Smooth muscle cell (in vitro differentiated cells): ENCODE data around the gene CEP104. TPM values are rescaled to one million over a fixed set of nuclear protein-coding genes. Genes with fewer than 3 reads are reported as not detected.
"Not testable (repeated sequence)": the region's sequence is repeated elsewhere in the genome, so short reads cannot be mapped to it uniquely, and the experiment has no call there.

Experiments used
- DNase-seq: peaks from one replicate; lab custom pipeline; 2025; ENCODE audit not compliant: unreplicated experiment; lab: John Stamatoyannopoulos, UW
- H2AFZ ChIP-seq: fragments of 200-600 bp; sonication (generic); 2 replicates; pipeline ENCODE4 v1.6.0; 2016; ENCODE audit warnings: antibody characterized with exemption, low read depth, mild to moderate bottlenecking
- H3F3A ChIP-seq: fragments of 200-600 bp; sonication (generic); 2 replicates; pipeline ENCODE4 v1.6.0; 2017; ENCODE audit warnings: antibody characterized with exemption, low read depth
- H3K27ac ChIP-seq: fragments of 200-600 bp; sonication (generic); 2 replicates; pipeline ENCODE4 v1.5.1; 2016; ENCODE audit warnings: low read depth, mild to moderate bottlenecking
- H3K27me3 ChIP-seq: fragments of 200-600 bp; sonication (generic); 2 replicates; pipeline ENCODE4 v1.6.1; 2016; ENCODE audit warnings: low read depth, mild to moderate bottlenecking
- H3K36me3 ChIP-seq: fragments of 200-600 bp; sonication (generic); 2 replicates; pipeline ENCODE4 v1.5.1; 2016; ENCODE audit warnings: low read depth
- H3K4me1 ChIP-seq: fragments of 200-600 bp; sonication (generic); 2 replicates; pipeline ENCODE4 v1.5.1; 2016; ENCODE audit warnings: low read depth
- H3K4me2 ChIP-seq: fragments of 200-600 bp; sonication (generic); 2 replicates; pipeline ENCODE4 v1.6.0; 2016; ENCODE audit warnings: mild to moderate bottlenecking
- H3K4me3 ChIP-seq: fragments of 200-600 bp; sonication (generic); 2 replicates; pipeline ENCODE4 v1.5.1; 2016; ENCODE audit warnings: mild to moderate bottlenecking
- H3K79me2 ChIP-seq: fragments of 200-600 bp; sonication (generic); 2 replicates; pipeline ENCODE4 v1.6.0; 2016; ENCODE audit warnings: low read depth, mild to moderate bottlenecking
- H3K9ac ChIP-seq: fragments of 200-600 bp; sonication (generic); 2 replicates; pipeline ENCODE4 v1.6.0; 2016; ENCODE audit warnings: low read depth
- H3K9me3 ChIP-seq: fragments of 200-600 bp; sonication (generic); replicated peaks from 2 replicates; pipeline ENCODE4 v1.5.1; 2016; ENCODE audit warnings: low read depth
- H4K20me1 ChIP-seq: fragments of 200-600 bp; sonication (generic); 2 replicates; pipeline ENCODE4 v1.6.0; 2016; ENCODE audit warnings: low read depth
- CTCF ChIP-seq: fragments of 200-600 bp; sonication (generic); IDR thresholded peaks from 2 replicates; pipeline ENCODE4 v1.5.1; 2017; ENCODE audit warnings: borderline replicate concordance, mild to moderate bottlenecking, antibody characterized with exemption; ENCODE audit not compliant: insufficient read depth, poor library complexity, severe bottlenecking
- WGBS: methylation state at CpG from one replicate; pipeline ENCODE4 v1.1.7; 2016; ENCODE audit warnings: low lambda C conversion rate; 5-methylcytosine and 5-hydroxymethylcytosine counted together
- polyA plus RNA-seq: library from polyadenylated mRNA; unstranded; fragments of >200 nt; fragmentation: Nextera tagmentation; extraction: Ambion mirVana; gene quantifications from 2 replicates; pipeline ENCODE4 v1.2.1, GENCODE V29; 2016
- total RNA-seq: library from RNA; depleted of rRNA; stranded (reverse); fragments of >200 nt; gene quantifications from 2 replicates; pipeline ENCODE4 v1.2.3, GENCODE V29; 2014

Gene CEP104
- total and polyA plus RNA-seq, 2 experiments from 2014 or later: 16.8 to 25.4 TPM

DNA sequence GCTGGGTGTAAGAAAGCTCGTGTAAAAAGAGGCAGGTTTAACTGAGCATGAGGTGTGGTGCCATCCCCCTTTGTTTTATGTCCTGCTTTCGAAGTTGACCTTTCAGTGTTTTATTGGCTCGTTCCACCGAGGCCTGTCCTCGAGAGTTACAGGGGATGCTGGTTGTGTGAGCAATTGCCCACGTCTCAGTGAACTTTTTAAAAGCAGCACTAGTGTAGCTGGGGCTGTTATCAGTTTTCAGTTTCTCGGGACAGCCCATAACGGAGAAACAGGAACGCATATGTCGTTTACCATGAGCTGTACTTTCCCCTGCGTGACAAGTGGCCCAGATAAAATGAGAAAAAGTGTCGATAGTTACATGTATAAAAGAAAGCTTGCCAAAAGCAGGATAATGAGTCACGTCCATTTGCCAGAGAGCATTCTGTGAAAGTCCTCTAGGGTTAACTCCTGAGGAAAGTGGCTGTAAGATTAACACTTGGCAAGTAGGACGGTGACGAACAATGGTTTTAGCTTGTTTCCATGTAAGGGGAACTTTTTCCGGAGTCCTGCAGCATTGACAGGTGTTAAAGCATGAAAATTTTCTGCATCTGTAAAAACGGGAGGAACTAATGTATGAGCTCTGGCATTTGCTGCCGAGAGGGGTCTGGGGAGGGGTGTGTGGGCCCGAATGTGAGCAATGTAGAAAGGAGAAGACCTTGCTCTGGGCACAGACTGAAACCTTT lies 52.9 kb downstream of the CEP104 start:
- no peaks in the 10 kb centered on the region for H3K9me3 ChIP-seq
- no peak for TF ChIP-seq CTCF
- H3K27me3 ChIP-seq: no peaks in the 10 kb centered on the region
- H4K20me1 ChIP-seq: no peaks in the 10 kb centered on the region
- no peaks in the 10 kb centered on the region for H3K4me1 ChIP-seq
- DNase-seq: no peak
- no peaks in the 10 kb centered on the region for H3K36me3 ChIP-seq
- no peak overlapping the region for H3K4me3 ChIP-seq
- H2AFZ ChIP-seq: no peak overlapping the region
- no peaks in the 10 kb centered on the region for H3F3A ChIP-seq
- H3K27ac ChIP-seq: no peak overlapping the region
- WGBS: 75% methylated on average over 19 of the region's 19 CpGs
- H3K9ac ChIP-seq: no peak overlapping the region
- H3K79me2 ChIP-seq: no peaks in the 10 kb centered on the region
- H3K4me2 ChIP-seq: no peak overlapping the region

- H3K27ac ChIP-seq, H3K36me3 ChIP-seq, H3F3A ChIP-seq, H3K27me3 ChIP-seq, H3K4me2 ChIP-seq, H3K9me3 ChIP-seq, H3K4me1 ChIP-seq, H3K79me2 ChIP-seq, H3K9ac ChIP-seq, DNase-seq, H3K4me3 ChIP-seq, H4K20me1 ChIP-seq, H2AFZ ChIP-seq: not testable (repeated sequence)
- 78% methylated on average over 3 of the region's 3 CpGs for WGBS
Measured at GRCh38 chr1:3800795-3801194, 56.2 kb downstream of the CEP104 start.

GRCh38 chr1:3799976-3800685 lies 56.9 kb downstream of the CEP104 start:
- H3K79me2 ChIP-seq: peaks cover 9% of the 10 kb centered on the region
- no peaks in the 10 kb centered on the region for H3K36me3 ChIP-seq
- peaks cover 5% of the 10 kb centered on the region for H3K4me1 ChIP-seq
- H2AFZ ChIP-seq: no peak overlapping the region
- H3K27ac ChIP-seq: no peak overlapping the region
- H3K9me3 ChIP-seq: no peaks in the 10 kb centered on the region
- DNase-seq: no peak
- H3F3A ChIP-seq: no peaks in the 10 kb centered on the region
- TF ChIP-seq CTCF: no peak
- no peak overlapping the region for H3K9ac ChIP-seq
- H3K4me3 ChIP-seq: no peak overlapping the region
- no peak overlapping the region for H3K4me2 ChIP-seq
- WGBS: 77% methylated on average over 11 of the region's 11 CpGs
- peaks cover 9% of the 10 kb centered on the region for H4K20me1 ChIP-seq
- H3K27me3 ChIP-seq: no peaks in the 10 kb centered on the region

DNA sequence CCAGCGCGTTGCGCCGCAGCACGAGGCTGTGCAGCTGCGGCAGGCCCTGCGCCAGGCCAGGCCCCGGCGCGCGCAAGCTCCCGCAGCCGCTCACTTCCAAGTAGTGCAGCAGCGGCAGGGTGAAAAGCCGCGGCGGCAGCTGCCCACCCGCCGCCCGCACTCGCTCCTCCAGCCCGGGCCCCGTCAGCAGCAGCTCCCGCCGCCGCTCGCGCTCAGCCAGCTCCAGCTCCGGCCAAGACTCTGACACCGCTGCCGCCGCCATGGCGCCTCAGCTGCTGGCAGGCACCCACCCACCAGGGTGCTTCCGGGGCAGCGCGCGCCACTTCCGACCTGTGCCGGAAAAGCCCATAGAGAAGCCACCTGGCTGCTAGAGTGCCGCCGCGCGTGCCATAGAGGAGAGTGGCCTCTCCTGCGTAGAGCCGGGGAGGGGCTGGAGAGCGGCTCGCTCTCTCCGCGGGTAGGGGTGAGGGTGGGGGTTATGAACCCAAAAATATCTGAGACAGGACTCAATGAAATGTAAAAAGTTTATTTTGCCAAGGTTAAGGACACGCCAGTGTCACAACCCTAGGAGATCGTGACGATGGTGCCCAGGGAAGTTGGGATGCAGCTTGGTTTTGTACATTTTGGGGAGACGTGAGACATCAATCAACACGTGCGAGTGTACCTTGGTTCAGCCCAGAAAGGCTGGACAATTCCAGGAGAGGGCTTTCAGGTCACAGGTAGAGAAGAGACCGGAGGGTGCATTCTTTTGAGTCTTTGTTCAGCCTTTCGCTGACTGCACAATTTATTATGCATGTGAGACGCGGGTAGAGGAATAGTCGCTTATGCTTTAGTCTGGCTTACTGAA lies 60.6 kb downstream of the CEP104 start, which contains the start of gene LRRC47:
Gene LRRC47 (minus strand): TSS at position 284 of the 847 bp plus-strand sequence. CDS start 22 bp downstream, at position 262.
- peak; percentile 67 for DNase-seq
- H3K4me3 ChIP-seq: peak within 1 kb of the TSS; percentile 76
- H3K4me2 ChIP-seq: peak within 1 kb of the TSS; percentile 100
- no peaks in the 10 kb centered on the region for H3K9me3 ChIP-seq
- H3K27me3 ChIP-seq: no peaks in the 10 kb centered on the region
- peaks cover 8% of the 10 kb centered on the region for H3K4me1 ChIP-seq
- 6% methylated on average over 59 of the region's 60 CpGs for WGBS
- H3K9ac ChIP-seq: peak within 1 kb of the TSS; percentile 82
- no peaks in the 10 kb centered on the region for H3F3A ChIP-seq
- peaks cover 46% of the 10 kb centered on the region for H4K20me1 ChIP-seq
- peak within 1 kb of the TSS; percentile 98 for H2AFZ ChIP-seq
- peaks cover 43% of the 10 kb centered on the region for H3K79me2 ChIP-seq
- H3K36me3 ChIP-seq: no peaks in the 10 kb centered on the region
- no peak for TF ChIP-seq CTCF
- H3K27ac ChIP-seq: no peak within 1 kb of the TSS
